Stimulated activated CD8-positive, alpha-beta memory T cell treated with anti-CD3 and anti-CD28 coated beads, Interleukin-12 subunit alpha, Interleukin-12 subunit beta, amount 100 ng/mL, for 1 hour (primary cell): ENCODE measurements around the gene OPN1SW.

Experiments
- DNase-seq: peaks from one replicate; pipeline ENCODE4 v3.0.0-alpha.2; 2020; ENCODE audit warnings: low read depth

The OPN1SW gene

GRCh38 chr7:128793181-128793547, 17.6 kb upstream of the OPN1SW start:
- DNase-seq: no peak

GRCh38 chr7:128792471-128793180, 17.0 kb upstream of the OPN1SW start:
- no peak for DNase-seq

GRCh38 chr7:128791972-128792327, 16.4 kb upstream of the OPN1SW start:
- DNase-seq: no peak

GRCh38 chr7:128791121-128791971, 15.8 kb upstream of the OPN1SW start, which contains the start of gene CCDC136:
CCDC136 (plus strand) TSS chr7:128791968; CDS start chr7:128792412, 444 bp downstream.
- DNase-seq: peak; percentile 56

- no peak for DNase-seq
Measured at GRCh38 chr7:128790315-128791041, 14.9 kb upstream of the OPN1SW start.

- no peak for DNase-seq
Measured at GRCh38 chr7:128788446-128789412, 13.1 kb upstream of the OPN1SW start.

- DNase-seq: no peak
Measured at GRCh38 chr7:128785738-128786137, 10.1 kb upstream of the OPN1SW start.

- DNase-seq: no peak
Measured at GRCh38 chr7:128783143-128783861, 7.7 kb upstream of the OPN1SW start.

GRCh38 chr7:128781851-128782250, 6.3 kb upstream of the OPN1SW start:
- no peak for DNase-seq

- no peak for DNase-seq
Measured at GRCh38 chr7:128781126-128781525, 5.5 kb upstream of the OPN1SW start.

- DNase-seq: no peak
Measured at GRCh38 chr7:128778946-128779345, 3.4 kb upstream of the OPN1SW start.

GRCh38 chr7:128777156-128778123, 1.8 kb upstream of the OPN1SW start:
- DNase-seq: no peak

GRCh38 chr7:128774921-128775320, 673 bp downstream of the OPN1SW start:
- DNase-seq: no peak

GRCh38 chr7:128774029-128774689, 1.4 kb downstream of the OPN1SW start:
- DNase-seq: no peak

- no peak for DNase-seq
Measured at GRCh38 chr7:128773604-128774003, 2.0 kb downstream of the OPN1SW start.

- DNase-seq: no peak
Measured at GRCh38 chr7:128770233-128770632, 5.4 kb downstream of the OPN1SW start.

GRCh38 chr7:128767475-128768110, 8.0 kb downstream of the OPN1SW start:
- DNase-seq: no peak

- no peak for DNase-seq
Measured at GRCh38 chr7:128763541-128763940, 12.1 kb downstream of the OPN1SW start.

GRCh38 chr7:128759242-128759641, 16.4 kb downstream of the OPN1SW start:
- no peak for DNase-seq
